NCI-H748 treated with DMSO at 0.1 percent for 48 hours (cell line): ENCODE measurements around the gene ACSS1.

Experiments used
- DNase-seq: peaks from one replicate; lab custom pipeline; 2025; lab: John Stamatoyannopoulos, UW

ACSS1 gene

GRCh38 chr20:24993337-24994185 is 64.4 kb downstream of the ACSS1 start:
- DNase-seq, result peak; percentile 12

- peak; percentile 93 for DNase-seq
Measured at GRCh38 chr20:24992487-24993205, 65.3 kb downstream of the ACSS1 start, which contains the start of gene APMAP. Gene APMAP (minus strand): TSS chr20:24992751. CDS start chr20:24992688, 63 bp downstream.

GRCh38 chr20:24991897-24992486 is 65.9 kb downstream of the ACSS1 start:
- peak; percentile 51 for DNase-seq

DNA sequence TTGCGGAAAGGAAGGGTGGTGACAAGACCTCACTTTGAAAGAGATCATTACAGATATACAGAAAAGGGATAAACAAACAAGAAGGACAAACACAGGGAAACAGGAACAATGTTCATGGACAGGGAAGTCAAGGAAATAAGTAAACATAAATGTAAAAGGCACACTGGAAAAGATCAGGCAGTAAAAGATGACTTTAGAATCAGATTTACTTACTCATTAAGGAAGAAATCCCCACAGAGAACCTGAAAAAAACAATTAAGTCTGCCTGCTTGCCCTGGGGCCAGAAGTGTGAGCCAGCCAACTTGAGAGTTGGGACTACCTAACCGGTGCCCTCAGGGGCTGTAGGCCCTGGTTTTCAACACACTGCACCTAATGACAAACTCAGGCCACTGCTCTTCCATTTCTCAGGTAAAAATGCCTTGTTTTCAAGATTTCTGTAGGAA is 67.1 kb downstream of the ACSS1 start:
- no peak for DNase-seq

DNA sequence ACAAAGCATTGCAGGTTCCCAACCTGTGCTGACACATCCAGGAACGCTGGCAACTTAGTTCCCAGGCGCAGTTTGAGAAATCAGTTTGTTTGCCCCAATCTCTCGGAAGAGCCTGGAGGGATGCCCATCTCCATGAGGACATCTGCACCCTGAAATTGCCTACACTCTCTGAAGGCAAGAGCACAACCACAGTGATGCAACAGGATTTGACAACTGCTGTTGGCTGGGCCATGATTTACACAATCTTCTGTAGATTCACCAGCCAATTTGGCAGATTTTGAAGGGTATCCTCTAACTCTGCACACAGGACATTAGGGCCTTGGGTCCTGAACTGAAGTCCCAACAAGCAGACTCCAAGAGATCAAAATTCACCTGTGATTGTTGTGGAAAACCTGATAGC is 68.8 kb downstream of the ACSS1 start:
- no peak for DNase-seq

GRCh38 chr20:24987873-24988835 is 69.8 kb downstream of the ACSS1 start:
- no peak for DNase-seq

DNA sequence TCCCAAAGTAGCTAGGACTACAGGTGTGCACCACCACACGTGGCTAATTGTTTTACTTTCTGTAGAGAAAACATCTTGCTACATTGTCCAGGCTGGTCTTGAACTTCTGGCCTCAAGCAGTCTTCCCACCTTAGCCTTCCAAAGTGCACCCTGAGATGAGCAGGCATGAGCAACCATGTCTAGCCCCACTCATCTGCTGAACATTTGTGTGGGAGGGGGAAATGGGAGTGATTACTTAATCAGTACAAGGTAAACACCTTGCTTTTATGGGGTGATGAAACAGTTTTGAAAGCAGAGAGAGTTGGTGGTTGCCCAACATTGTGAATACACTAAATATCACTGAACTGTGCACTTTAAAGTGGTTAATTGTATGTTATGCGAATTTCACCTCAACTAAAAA is 70.7 kb downstream of the ACSS1 start:
- no peak for DNase-seq

DNA sequence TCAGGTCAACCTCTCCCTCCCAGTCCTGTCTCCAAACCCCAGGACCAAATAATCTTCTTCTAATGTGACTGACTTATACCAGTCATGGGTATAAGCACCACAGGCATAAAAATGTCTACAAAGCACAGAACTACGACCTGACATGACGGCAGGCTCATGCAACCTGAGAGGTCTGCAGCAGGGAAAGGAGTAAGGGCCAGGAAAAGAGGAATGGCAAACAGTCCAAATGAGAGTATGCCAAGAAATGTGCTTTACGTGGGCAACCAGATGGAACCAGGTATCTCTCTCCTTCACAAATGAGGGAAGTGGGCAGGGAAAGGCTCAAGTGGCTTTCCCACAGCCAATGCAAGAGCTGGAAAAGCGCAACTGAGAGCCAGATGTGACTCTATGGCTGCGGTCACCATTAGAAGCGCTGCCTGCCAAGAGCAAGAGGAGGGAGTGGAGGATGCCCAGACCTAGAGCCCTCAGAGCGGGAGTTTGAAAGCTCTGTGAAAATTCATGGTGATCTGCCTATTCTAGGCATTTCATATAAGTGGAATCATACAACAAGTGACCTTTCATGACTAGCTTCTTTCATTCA is 71.4 kb downstream of the ACSS1 start:
- no peak for DNase-seq

GRCh38 chr20:24985802-24986201 is 72.1 kb downstream of the ACSS1 start:
- no peak for DNase-seq

- no peak for DNase-seq
Measured at GRCh38 chr20:24984961-24985640, 72.8 kb downstream of the ACSS1 start.

- no peak for DNase-seq
Measured at GRCh38 chr20:24983896-24984295, 74.0 kb downstream of the ACSS1 start.

GRCh38 chr20:24981790-24982189 is 76.1 kb downstream of the ACSS1 start:
- no peak for DNase-seq

DNA sequence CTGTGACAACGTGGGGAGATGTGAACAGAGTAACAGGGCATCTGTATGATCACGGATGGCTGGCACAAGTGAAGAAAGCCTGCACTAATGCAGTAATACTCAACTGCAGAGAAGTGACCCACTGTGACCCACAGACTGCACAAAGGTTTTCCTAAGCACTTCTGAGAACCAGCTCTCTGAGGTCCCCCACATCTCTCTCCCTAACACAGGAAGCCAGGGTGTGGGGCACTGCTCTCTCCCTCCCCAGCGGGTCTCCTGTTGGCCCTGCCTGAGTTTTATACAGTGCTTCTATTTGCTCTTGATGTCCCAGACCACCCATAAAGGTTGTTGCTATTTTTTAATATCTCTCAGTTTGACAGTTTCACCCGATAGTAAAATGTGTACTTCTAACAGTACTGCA is 76.7 kb downstream of the ACSS1 start:
- no peak for DNase-seq

DNA sequence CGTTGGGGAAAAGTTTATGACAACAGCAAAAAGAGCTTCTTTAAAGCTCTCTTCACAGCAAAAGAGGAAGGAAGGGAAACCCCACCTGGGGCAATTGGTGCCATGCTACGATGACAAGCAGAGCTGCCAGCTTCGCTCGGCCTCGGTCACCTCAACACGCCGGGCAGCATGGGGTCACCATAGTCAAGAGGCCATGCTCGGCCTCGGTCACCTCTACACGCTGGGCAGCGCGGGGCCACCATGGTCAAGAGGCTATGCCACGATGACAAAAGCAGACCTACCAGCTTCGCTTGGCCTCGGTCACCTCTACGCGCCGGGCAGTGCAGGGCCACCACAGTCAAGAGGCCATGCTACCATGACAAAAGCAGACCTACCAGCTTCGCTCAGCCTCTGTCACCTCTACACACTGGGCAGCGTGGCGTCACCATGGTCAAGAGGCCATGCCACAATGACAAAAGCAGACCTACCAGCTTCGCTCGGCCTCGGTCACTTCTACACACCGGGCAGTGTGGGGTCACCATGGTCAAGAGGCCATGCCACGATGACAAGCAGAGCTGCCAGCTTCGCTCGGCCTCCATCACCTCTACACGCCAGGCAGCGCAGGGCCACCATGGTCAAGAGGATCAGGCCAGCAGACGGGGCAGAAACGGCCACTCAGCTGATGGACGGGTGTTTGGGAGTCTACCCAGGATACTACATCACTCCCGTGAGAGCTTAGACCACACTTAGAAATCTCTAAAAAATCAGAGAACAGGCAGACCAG is 77.5 kb downstream of the ACSS1 start:
- no peak for DNase-seq

DNA sequence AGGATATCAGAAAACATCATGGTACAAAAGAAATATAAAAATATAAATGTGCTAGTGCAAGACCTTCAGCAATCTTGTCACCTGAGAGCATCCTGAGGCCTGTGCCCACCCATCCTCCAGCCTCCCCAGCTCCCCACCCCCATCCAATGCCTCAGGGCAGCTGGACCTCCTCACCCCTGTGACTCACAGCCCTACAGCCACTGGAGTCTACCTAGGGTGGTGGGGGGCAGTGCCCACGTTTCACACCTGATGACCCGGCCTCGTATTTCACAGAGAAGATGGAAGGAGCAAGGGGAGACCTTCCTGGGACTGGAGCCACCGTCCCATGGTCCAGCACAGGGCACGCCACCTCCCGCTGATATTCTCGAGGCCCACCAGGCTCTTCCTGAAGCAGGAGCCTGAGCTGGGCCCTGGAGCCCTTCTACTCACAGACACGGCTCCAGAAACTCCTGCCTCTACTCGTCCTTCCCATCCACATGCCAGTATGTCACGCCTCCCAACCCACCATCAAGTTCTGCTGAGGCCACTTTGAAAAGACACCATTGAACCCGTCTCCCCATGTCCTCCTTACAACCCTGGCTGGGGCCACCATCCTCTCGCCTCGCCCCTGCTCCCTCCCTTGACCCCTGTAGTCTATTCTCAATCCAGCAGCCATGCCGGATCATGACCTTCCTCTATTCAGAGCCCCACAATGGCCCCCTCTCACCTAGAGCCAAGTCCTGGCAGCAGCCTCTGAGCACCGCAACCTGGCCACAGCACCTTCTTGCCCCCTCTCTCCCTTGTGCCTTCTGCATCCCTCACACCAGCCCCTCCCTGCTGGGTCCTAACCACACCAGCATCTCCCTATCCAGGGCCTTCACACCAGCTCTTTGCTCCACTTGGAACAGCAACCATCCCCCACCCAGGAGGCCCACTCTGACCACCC is 78.6 kb downstream of the ACSS1 start:
- DNase-seq, result no peak

DNA sequence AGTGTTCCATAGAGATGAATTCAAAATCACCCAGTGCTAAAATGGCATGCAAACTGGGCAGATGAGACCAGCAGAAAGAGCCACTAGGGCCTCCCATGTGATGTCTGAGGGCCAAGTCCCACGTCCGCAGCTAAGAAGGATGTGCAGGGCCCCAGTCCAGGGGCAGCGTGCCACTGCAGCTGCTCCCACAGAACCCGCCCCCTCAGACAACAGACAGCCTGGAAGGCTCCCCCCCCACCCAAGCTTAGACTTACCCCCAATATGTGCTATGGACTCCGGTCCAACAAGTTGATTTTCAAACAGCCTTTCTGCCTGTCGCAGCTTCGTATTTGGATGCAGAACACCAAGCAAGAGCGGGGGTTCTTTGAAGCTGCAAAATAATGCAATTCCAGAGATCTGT is 79.4 kb downstream of the ACSS1 start:
- DNase-seq, result no peak

- DNase-seq, result no peak
Measured at GRCh38 chr20:24977797-24978196, 80.1 kb downstream of the ACSS1 start.

GRCh38 chr20:24977336-24977735 is 80.6 kb downstream of the ACSS1 start:
- DNase-seq, result no peak

DNA sequence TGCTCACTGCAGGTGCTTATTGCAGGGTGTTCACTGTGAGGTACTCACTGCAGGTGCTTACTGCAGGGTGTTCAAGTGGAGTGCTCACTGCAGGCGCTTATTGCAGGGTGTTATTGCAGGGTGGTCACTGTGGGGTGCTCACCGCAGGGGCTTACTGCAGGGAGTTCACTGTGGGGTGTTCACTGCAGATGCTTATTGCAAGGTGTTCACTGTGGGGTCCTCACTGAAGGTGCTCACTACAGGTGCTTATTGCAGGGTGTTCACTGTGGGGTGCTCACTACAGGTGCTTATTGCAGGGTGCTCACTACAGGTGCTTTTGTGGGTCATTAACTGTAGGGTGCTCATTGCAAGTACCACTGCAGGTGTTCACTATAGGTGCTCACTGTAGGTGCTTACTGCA is 85.6 kb downstream of the ACSS1 start:
- no peak for DNase-seq
